ENCODE measurements around the gene CPTP.

CPTP gene

GRCh38 chr1:1347026-1347595, 22.5 kb downstream of the CPTP start:
- TF ChIP-seq GATA2 (IDR thresholded peaks at IDR 0.05; ENCODE audit: low read depth, low read length): no peak
- TF ChIP-seq GATA3 (IDR thresholded peaks at IDR 0.05; ENCODE audit: low read depth, low read length): no peak

- no peak for TF ChIP-seq GATA3 (IDR thresholded peaks at IDR 0.05; ENCODE audit: low read depth, low read length)
- no peak for TF ChIP-seq GATA2 (IDR thresholded peaks at IDR 0.05; ENCODE audit: low read depth, low read length)
These were observed 23.2 kb downstream of the CPTP start for GRCh38 chr1:1347663-1348419.

GRCh38 chr1:1348420-1349255, 24.0 kb downstream of the CPTP start:
- no peak for TF ChIP-seq GATA2 (IDR thresholded peaks at IDR 0.05; ENCODE audit: low read depth, low read length)
- TF ChIP-seq GATA3 (IDR thresholded peaks at IDR 0.05; ENCODE audit: low read depth, low read length): no peak

- TF ChIP-seq GATA2 (IDR thresholded peaks at IDR 0.05; ENCODE audit: low read depth, low read length): no peak
- TF ChIP-seq GATA3 (IDR thresholded peaks at IDR 0.05; ENCODE audit: low read depth, low read length): no peak
These were observed 24.8 kb downstream of the CPTP start, which contains the start of gene DVL1 for GRCh38 chr1:1349256-1350012. DVL1 (minus strand) TSS chr1:1349418; CDS start chr1:1349065, 353 bp downstream.

GRCh38 chr1:1351511-1352427, 27.2 kb downstream of the CPTP start:
- TF ChIP-seq GATA3 (IDR thresholded peaks at IDR 0.05; ENCODE audit: low read depth, low read length) (no peak), GATA2 (IDR thresholded peaks at IDR 0.05; ENCODE audit: low read depth, low read length) (no peak)

GRCh38 chr1:1352786-1353388, 28.3 kb downstream of the CPTP start:
- TF ChIP-seq GATA2 (IDR thresholded peaks at IDR 0.05; ENCODE audit: low read depth, low read length) (no peak), GATA3 (IDR thresholded peaks at IDR 0.05; ENCODE audit: low read depth, low read length) (no peak)

- no peak for TF ChIP-seq GATA3 (IDR thresholded peaks at IDR 0.05; ENCODE audit: low read depth, low read length)
- TF ChIP-seq GATA2 (IDR thresholded peaks at IDR 0.05; ENCODE audit: low read depth, low read length): no peak
These were observed 29.0 kb downstream of the CPTP start for GRCh38 chr1:1353389-1354151.

GRCh38 chr1:1354271-1355247, 30.0 kb downstream of the CPTP start:
- TF ChIP-seq GATA3 (IDR thresholded peaks at IDR 0.05; ENCODE audit: low read depth, low read length) (no peak), GATA2 (IDR thresholded peaks at IDR 0.05; ENCODE audit: low read depth, low read length) (no peak)

GRCh38 chr1:1355416-1355815, 30.8 kb downstream of the CPTP start:
- TF ChIP-seq GATA3 (IDR thresholded peaks at IDR 0.05; ENCODE audit: low read depth, low read length) (no peak), GATA2 (IDR thresholded peaks at IDR 0.05; ENCODE audit: low read depth, low read length) (no peak)

GRCh38 chr1:1356166-1356795, 31.7 kb downstream of the CPTP start:
- TF ChIP-seq GATA3 (IDR thresholded peaks at IDR 0.05; ENCODE audit: low read depth, low read length): no peak
- no peak for TF ChIP-seq GATA2 (IDR thresholded peaks at IDR 0.05; ENCODE audit: low read depth, low read length)
